Fibroblast of peridontal ligament (primary cell): ENCODE results near the gene HMOX2.

Source experiments
- DNase-seq: peaks from one replicate; pipeline ENCODE4 v3.0.0-alpha.2; 2010; ENCODE audit errors: extremely low read depth

The HMOX2 gene

DNA sequence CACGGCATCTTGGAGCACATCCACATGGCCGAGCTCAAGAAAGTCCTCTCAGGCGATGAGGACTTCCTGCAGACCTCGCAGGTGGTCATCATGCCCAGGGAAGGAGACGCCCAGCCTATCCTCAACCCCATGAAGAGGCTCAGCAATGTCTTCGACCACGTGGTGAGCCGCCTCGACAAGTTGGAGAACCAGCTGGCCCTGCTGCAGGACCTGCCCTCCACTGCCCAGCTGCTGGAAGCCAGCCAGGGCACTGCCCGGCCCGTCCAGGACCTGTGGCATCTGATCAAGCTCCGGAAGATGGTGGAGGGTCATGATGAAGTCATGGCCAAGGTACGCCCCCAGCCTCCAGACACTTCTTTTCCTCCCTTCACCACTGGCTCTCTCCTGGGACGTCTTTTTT, 80.4 kb downstream of the HMOX2 start:
- no peak for DNase-seq

DNA sequence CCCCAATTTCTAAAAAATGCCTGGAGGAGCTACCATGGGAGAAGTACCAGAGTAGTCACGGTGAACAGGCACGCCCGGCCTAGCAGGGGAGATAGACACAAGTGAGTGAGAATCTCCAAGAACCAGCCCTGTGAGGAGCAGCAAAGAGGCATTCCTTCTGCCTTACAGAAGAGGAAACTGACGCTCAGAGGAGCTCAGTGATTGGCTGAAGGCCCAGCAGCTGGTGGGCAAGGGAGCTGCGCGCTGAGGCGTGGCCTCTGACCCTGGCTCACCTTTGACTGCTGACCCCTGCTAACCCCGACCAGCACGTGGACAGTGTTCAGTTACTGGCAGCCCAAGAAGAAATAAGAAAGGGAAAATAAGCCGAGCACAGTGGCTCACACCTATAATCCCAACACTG, 81.8 kb downstream of the HMOX2 start:
- DNase-seq, result no peak
